HG03159 (cell line): ENCODE measurements around the gene ZSWIM9.
A peak's percentile ranks its signal among the peaks of the same experiment; 100 is the strongest.

Experiments
- ATAC-seq: cut with Tn5 transposase; IDR thresholded peaks from one replicate; pipeline ENCODE4 v1.9.1; 2021; ENCODE audit warnings: mild to moderate bottlenecking, moderate library complexity; ENCODE audit not compliant: unreplicated experiment

ZSWIM9 gene

GRCh38 chr19:48169939-48170803, at the start of gene ZSWIM9, which contains the start of gene LIG1:
Gene ZSWIM9 (plus strand): TSS chr19:48170680. CDS start chr19:48171803, 1,123 bp downstream.
Gene LIG1 (minus strand): TSS chr19:48170344. CDS start chr19:48165566, 4,778 bp downstream.
- ATAC-seq, result peak; percentile 77

- ATAC-seq, result no peak
Measured at GRCh38 chr19:48121066-48121465, 49.4 kb upstream of the ZSWIM9 start.

GRCh38 chr19:48121909-48122371, 48.5 kb upstream of the ZSWIM9 start:
- ATAC-seq, result no peak

- ATAC-seq, result no peak
Measured at GRCh38 chr19:48122421-48122820, 48.1 kb upstream of the ZSWIM9 start.

- no peak for ATAC-seq
Measured at GRCh38 chr19:48123907-48124651, 46.4 kb upstream of the ZSWIM9 start.

- ATAC-seq, result no peak
Measured at GRCh38 chr19:48127561-48127960, 42.9 kb upstream of the ZSWIM9 start.

GRCh38 chr19:48133094-48133493, 37.4 kb upstream of the ZSWIM9 start:
- no peak for ATAC-seq

- no peak for ATAC-seq
Measured at GRCh38 chr19:48135411-48135810, 35.1 kb upstream of the ZSWIM9 start.

- no peak for ATAC-seq
Measured at GRCh38 chr19:48136547-48136946, 33.9 kb upstream of the ZSWIM9 start.

- no peak for ATAC-seq
Measured at GRCh38 chr19:48137411-48137810, 33.1 kb upstream of the ZSWIM9 start.

- no peak for ATAC-seq
Measured at GRCh38 chr19:48139053-48139452, 31.4 kb upstream of the ZSWIM9 start.

GRCh38 chr19:48147597-48148175, 22.8 kb upstream of the ZSWIM9 start:
- ATAC-seq, result no peak

GRCh38 chr19:48148576-48148975, 21.9 kb upstream of the ZSWIM9 start:
- ATAC-seq, result no peak

GRCh38 chr19:48149430-48149829, 21.1 kb upstream of the ZSWIM9 start:
- no peak for ATAC-seq

GRCh38 chr19:48152551-48152950, 17.9 kb upstream of the ZSWIM9 start:
- ATAC-seq, result no peak

GRCh38 chr19:48154003-48154402, 16.5 kb upstream of the ZSWIM9 start:
- ATAC-seq, result no peak

GRCh38 chr19:48158210-48158790, 12.2 kb upstream of the ZSWIM9 start:
- ATAC-seq, result no peak

GRCh38 chr19:48168689-48169088, 1.8 kb upstream of the ZSWIM9 start:
- ATAC-seq, result no peak

- ATAC-seq, result peak; percentile 25
Measured at GRCh38 chr19:48169578-48169938, 922 bp upstream of the ZSWIM9 start.

- no peak for ATAC-seq
Measured at GRCh38 chr19:48170817-48171347, 402 bp downstream of the ZSWIM9 start.

- no peak for ATAC-seq
Measured at GRCh38 chr19:48171710-48172109, 1.2 kb downstream of the ZSWIM9 start.
